AG04449 (cell line): Measurements from ENCODE around the gene YY1.
"Not testable (repeated sequence)": the region's sequence is repeated elsewhere in the genome, so short reads cannot be mapped to it uniquely, and the experiment has no call there.

Experiments used
- CTCF ChIA-PET: fragments of 350-600 bp; formaldehyde crosslinking; extraction: SDS; loops from one replicate; lab custom pipeline; 2021; ENCODE audit warnings: antibody characterized with exemption; lab: Yijun Ruan, JAX
- POLR2A ChIA-PET: fragments of 400-600, 350-600 bp; formaldehyde crosslinking; extraction: SDS; loops from one replicate; lab custom pipeline; 2020; ENCODE audit warnings: antibody characterized with exemption, inconsistent platforms; lab: Yijun Ruan, JAX
- DNase-seq: peaks from one replicate; pipeline ENCODE4 v3.0.0-alpha.2; 2010; ENCODE audit warnings: low read depth, low spot score
- H3K4me3 ChIP-seq: 2 replicates; pipeline ENCODE4 v1.5.1; 2011; ENCODE audit warnings: low read depth, mild to moderate bottlenecking, control low read depth, low read length
- TF ChIP-seq, protein P1 (sequence below): IDR thresholded peaks from one replicate; pipeline ENCODE4 v1.5.1; 2011; ENCODE audit warnings: mild to moderate bottlenecking, moderate library complexity, low read length, control low read depth, inconsistent platforms; ENCODE audit not compliant: insufficient read depth; ENCODE audit errors: missing control alignments

The YY1 gene

DNA sequence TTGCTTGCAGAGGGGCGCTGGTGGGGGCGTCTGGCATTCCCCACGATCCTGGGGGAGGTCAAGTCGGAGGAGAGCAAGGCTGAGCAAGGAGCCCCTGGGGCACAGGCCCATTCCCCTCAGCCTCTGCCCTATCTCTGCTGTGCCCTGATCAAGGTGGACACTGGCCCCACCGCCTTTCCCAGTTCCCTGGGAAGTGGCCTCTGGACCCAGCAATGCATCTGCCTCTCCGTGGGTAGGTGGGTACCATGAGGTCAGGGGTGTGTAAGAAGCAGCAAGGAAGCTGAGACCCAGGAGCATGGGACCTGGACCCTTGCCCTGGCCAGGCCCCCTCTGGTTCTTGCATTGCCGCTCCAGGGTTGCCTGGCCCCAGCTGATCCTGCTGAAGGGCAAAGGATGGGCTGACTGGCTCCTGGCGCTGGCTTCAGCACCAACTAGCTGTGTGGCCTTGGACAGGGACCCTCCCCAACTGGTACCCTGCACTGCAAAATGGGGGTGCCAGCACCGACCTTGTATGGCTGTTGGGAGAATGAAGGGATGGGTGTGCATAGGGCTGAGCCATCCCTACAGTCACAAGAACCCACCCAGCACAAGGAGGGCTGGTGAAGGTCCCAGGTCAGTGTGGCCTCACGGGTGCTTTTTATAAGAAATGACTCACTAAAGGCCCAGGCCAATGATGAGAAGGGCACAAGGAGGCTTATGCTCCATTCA is 47.7 kb downstream of the YY1 start:
- CTCF ChIA-PET, result interaction anchor here (0.9 to 8.5 kb wide), 14 partner anchors 9 to 304 kb away, joined by 3 to 141 read pairs (median 6); a partner anchor contains a TSS
- POLR2A ChIA-PET, result no interaction called here

DNA sequence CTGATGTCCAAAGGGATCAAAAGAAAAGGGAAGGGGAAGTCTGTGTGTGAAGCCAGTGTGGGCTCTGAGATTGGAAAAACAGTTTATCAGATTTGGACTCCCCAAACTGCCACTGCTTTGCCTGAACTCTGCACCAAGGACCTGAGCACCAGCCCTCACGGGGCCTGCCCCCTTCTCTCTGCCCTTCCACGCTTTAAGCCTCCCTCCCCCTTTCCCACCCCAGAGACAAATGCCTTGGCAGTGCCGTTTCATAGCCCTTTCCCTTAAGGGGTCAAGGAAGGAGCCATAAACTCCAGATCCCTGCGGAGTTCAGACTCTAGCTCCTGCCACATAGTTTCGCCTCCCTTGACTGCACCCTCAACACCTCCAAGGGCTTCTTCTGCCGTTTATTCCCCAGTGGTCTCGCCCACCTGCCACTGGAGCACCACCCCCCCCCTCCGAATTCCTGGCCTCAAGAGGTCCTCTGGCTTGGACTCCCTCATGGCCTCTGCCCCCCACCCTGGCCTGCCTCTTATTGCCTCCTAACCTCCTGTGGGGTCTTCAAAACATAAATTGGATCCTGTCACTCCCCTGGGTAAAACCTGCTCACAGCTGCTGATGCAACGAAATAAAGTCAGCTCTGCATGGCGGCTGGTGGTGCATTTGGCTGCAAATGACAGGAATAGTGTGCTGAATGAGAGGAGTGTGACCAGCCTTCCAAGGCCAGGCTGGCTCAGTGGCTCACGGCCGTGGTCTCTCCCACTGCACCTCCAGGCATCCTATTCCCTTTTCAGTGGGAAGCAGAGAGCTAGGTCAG is 48.5 kb downstream of the YY1 start:
- ChIA-PET POLR2A (no interaction called here), CTCF (interaction anchor here (0.8 to 8.5 kb wide), 5 partner anchors 9 to 18 kb away, joined by 3 to 141 read pairs (median 6); no protein-coding TSS in a partner anchor)
- TF ChIP-seq, protein P1, sequence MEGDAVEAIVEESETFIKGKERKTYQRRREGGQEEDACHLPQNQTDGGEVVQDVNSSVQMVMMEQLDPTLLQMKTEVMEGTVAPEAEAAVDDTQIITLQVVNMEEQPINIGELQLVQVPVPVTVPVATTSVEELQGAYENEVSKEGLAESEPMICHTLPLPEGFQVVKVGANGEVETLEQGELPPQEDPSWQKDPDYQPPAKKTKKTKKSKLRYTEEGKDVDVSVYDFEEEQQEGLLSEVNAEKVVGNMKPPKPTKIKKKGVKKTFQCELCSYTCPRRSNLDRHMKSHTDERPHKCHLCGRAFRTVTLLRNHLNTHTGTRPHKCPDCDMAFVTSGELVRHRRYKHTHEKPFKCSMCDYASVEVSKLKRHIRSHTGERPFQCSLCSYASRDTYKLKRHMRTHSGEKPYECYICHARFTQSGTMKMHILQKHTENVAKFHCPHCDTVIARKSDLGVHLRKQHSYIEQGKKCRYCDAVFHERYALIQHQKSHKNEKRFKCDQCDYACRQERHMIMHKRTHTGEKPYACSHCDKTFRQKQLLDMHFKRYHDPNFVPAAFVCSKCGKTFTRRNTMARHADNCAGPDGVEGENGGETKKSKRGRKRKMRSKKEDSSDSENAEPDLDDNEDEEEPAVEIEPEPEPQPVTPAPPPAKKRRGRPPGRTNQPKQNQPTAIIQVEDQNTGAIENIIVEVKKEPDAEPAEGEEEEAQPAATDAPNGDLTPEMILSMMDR, result no peak
- H3K4me3 ChIP-seq, result no peak overlapping the region
- no peak for DNase-seq

More for the DNA sequence above, 47.7 kb downstream of the YY1 start:
- DNase-seq, result no peak
- no peak overlapping the region for H3K4me3 ChIP-seq
- TF ChIP-seq, protein P1, result no peak

DNA sequence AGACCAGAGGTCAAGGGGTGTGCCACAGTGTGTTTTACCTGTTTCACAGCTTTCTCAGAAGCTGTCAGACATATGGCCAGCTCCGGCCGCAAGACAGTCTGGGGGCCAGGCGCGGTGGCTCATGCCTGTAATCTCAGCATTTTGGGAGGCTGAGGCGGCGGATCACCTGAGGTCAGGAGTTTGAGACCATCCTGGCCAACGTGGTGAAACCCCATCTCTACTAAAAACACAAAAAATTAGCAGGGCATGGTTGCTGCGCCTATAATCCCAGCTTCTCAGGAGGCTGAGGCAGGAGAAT is 49.0 kb downstream of the YY1 start:
- DNase-seq, POLR2A ChIA-PET, H3K4me3 ChIP-seq: not testable (repeated sequence)
- CTCF ChIA-PET, result interaction anchor here (0.8 to 8.5 kb wide), 3 partner anchors 9 to 19 kb away, joined by 3 to 141 read pairs (median 3); no protein-coding TSS in a partner anchor

DNA sequence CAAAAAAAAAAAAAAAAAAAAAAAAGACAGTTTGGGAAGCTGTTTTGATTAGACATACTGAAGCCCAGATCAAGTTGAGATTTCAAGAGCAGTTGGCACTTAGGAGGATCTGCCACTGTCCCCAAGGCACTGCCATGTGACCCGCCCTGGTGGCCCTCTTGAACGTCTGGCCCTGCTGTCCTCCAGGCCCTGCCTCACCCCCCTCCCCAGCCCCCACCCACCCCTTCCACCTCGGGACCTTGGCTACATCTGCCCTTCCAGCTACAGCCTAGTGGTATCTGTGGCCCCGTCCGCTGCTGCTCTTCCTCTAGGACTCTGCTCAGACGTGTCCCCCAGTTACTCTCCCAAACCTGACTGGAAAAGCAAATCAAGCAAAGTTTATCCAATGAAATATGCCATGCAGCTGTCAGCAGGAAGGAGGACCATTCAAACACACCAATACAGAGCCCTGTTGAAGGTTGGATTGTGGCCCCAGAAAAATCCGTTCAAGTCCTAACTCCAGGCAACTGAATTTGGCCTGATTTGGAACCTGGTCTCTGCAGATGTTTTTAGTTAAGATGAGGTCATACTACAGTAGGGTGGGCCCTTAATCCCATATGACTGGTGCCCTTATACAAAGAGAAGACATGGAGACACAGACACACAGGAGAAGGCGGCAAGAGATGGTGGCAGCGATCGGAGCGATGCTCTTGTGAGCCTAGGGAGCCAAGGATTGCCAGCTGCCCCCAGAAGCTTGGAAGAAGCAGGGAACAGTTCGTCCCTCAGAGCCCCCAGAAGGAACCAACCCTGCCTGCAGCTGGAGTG is 49.6 kb downstream of the YY1 start:
- POLR2A ChIA-PET, result no interaction called here
- TF ChIP-seq, protein P1, result no peak
- CTCF ChIA-PET, result interaction anchor here (0.8 to 8.5 kb wide), 4 partner anchors 10 to 19 kb away, joined by 3 to 141 read pairs (median 6); no protein-coding TSS in a partner anchor
- DNase-seq, result no peak
- no peak overlapping the region for H3K4me3 ChIP-seq

DNA sequence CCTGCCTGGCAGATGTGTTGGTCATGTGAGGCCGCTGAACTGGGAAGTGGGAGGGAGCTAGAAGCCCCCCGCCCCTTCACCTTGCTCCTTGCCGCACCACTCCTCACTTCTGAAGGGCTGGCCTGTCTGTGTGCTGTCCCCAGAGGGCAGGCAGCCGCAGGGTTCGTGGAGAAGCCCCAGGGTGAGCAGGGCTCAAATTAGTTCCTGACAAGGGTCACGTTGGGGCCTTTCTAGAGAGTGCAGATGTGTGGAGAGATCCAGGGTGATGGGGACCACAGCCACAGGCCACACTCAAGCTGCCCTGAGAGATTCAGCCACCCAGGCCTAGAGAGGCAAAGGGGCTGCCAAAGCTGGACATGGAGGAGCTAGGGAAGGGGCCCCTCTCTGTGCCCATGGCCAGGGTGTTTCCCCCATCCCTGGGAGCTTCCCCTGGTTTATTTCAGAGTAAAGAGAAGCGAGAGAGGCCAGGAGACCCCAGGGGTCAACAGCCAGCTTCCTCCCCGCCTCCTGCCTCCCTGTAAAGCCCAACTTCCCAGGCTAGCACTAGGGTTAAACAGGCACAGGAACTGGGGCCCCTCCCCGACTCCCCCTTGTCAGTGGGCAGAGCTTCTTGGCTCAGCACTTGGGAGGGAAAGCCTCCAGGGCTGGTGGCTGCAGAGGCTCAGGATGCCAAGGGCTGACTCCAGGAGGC is 51.1 kb downstream of the YY1 start:
- CTCF ChIA-PET, result interaction anchor here (1.0 to 2.2 kb wide), 4 partner anchors 11 to 94 kb away, joined by 3 to 8 read pairs (median 6); no protein-coding TSS in a partner anchor
- DNase-seq, result no peak
- TF ChIP-seq, protein P1, result no peak
- POLR2A ChIA-PET, result no interaction called here
- H3K4me3 ChIP-seq, result no peak overlapping the region
